GM04503 (cell line): ENCODE results near the gene DTNBP1.

Experiments used
- DNase-seq: peaks from one replicate; pipeline ENCODE4 v3.0.0-alpha.2; 2012; ENCODE audit warnings: low read depth

DTNBP1 gene

DNA sequence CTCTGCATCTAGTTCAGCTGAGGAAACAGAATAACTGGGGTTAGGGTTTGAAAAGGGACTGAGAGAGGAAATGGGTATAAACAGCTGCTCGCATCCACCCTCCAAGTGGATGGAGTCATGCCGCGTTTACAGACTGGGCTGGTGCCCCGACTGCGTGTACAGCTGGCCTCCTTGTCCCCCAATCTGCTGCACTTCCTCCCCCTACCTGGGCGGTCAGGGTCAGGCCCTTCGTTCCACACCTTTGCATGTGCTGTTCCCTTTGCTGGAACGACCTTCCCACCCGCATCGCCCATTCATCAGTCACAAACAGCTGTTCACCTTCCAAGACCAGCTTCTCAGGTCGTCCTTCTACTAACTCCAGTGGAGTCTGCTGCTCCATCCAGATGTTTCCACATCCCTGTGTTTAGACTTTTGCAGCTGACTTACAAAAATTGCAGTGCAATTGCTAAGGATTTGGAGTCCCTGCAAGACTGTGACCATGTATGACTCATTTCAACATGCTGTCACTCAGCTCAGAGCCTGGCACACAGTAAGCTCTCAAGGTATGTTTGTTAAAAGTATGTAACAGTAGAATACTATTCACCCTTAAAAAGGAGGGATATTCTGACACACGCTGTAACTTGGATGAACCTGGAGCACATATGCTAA lies 129.3 kb downstream of the DTNBP1 start:
- no peak for DNase-seq

DNA sequence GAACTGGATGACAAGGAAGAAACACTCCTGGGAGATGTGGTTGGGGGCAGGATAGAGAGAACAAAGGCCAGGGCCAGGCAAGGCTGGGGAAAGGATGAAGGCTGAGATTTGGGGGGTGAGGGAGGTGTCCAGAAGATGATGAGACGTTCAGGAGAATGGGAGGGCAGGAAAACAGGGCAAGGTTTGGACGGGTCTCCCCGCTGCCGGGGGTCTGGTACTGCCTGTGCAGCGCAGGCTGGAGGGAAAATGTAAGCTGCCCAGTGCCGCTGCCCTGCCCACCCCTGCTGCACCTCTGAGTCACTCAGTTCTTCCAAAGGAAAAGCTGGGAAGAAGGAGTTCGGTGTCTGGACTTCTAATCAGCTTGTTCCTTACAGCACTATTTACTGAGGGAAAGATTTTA lies 130.9 kb downstream of the DTNBP1 start:
- DNase-seq: no peak

DNA sequence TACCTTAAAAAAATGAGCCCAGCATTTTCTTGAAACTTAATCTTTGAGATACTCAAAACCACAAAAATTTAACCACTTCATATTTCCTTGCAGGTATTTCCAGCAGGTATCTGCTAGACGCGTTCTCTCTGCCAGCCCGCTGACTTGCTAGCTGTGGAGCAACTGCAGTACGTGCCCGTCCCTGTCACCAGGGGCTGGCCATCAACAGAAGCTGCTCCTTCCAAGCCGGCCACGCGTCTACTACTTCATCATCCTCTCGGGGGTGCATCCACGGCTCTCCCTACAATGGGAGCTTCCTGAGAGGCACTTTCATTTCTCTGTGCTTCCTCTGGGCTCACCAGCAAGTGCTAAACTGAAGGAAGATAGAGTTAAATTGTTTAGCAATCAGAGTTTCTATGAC lies 132.4 kb downstream of the DTNBP1 start:
- DNase-seq: no peak

DNA sequence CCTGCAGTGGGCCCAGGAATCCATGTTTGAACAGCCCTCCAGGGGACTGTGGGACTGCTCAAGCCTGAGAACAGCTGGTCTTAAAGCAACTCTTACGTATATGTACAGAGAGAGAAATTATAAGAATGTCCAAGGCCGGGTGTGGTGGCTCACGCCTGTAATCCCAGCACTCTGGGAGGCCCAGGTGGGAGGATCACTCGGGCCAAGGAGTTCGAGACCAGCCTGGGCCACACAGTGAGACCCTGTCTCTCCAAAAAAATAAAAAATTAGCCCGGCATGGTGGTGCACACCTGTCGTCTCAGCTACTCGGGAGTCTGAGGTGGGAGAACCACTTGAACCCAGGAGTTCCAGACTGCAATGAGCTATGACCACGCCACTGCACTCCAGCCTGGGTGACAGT lies 134.0 kb downstream of the DTNBP1 start:
- DNase-seq: no peak

DNA sequence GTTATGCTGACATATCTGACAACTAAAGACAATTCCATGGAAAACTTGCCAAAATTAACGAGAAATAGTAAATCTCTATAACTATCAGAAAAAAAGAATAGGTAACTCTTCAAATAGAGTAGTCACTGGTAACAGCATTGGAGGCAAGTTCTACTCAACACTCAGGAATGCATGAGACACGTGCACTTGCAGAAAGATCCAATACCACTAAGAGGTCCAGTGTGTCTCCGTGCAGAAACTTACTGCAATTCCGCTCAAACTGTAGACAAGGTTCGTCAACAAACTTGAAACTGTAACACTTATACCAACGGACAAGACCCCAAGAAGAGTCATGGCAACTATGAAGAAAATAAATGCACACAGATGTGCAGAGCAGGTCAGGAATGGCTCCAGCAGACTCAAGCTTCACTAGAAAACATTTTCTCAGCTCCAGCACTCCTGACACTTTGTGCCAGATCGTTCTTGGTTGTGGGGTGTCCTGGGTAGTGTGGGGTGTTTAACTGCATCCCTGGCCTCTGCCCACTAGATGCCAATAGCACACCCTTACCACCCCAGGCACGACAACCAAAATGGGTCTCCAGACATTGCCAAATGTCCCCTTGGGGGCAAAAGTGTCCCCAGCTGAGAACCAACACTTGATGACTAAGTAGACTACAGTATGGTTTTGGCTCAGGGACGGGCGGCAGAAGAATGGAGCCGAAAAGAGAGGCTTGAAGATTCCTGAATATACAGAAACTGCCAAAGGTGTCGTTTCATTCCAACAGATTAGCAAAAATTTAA lies 134.8 kb downstream of the DTNBP1 start:
- DNase-seq: no peak

DNA sequence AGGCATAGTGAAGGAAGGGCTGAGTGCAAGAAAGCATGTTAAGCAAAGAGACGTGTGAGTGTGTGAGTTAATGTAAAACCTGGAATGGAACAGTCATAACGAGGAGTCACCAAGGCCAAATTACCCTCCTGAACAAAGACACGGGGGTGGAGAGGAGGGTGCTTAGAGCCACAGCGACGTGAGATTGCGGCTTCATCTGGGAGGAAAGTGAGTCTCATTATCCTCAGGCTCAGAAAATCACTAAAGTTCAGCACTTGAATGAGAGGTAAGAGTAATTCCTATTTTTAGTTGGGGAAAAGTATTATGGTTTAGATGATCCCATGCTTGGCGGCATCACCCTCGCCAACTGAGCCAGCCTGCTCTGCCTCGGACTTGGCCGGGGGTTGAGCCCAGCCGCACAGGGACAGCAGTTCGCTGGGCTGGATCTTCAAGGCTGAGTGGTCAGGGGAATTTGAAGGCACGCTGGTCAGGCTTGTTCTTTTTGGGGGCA lies 136.6 kb downstream of the DTNBP1 start:
- DNase-seq: no peak

DNA sequence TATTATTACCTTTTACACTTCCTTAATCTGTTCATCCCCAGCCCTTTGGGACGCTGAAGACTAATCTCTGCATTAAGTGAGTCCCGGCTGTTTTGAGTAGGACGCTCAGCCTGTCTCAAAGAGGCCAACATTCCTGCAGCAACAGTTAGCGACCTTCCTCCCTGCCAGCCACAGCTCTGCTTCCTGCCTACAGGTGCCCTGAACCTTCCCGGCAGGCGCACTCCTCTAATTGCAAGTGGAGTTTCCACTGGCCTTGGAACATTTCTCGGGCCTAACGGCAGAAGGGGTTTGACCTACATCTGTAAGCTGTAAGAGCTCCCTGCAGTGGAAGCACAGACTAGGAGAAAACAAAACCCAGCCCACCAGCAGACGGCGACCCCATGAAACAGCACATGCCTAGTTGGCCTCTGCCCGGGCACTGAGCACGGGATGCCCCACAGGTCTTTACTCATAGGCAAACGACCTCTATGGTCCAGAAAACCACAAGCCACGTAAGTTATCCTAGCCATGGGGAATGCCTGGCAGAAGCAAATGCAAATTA lies 137.9 kb downstream of the DTNBP1 start:
- no peak for DNase-seq

DNA sequence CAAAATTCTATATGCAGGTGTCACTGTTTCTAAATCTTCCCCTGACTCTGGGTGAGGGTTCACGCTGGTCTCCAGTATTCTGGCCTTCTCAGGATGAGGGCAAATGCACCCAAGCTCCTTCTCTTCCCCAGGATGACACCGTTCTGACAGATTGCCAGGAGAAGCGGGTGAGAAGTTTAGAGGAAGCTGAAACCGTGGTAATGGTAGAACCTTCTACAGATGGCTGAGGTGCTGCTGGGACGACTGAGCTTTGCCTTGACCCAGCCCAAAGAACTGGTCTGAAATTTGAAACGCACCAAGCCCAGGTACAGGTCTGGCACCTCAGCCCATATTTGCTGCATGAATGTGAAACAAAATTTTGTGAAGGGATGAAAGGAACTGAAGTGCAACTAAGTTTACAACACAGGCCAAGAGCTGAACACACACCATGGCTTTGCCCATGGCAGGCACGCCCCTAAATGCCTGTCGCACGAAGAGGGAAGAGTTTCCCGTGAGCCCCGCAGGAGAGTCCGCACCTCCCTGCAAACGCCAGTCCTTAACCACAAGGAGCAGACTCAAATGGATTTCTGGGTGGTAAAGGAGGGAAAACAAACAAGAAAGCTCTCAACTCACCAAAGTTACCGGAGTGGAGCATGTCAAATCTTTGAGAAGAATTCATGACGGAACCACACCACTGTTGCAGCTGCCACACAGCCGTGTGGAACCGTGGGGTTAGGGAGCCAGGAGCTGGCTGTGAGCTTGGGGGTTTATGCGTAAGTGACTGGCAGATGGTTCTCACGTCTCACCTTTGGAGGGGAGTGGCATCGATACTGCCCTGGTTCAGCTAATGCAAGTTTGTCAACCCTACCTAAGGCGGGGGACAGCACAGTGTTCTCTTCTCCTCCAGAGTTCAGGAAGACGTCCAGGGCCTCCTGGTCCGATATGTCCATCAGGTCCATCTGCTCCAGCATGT lies 138.9 kb downstream of the DTNBP1 start:
- no peak for DNase-seq

DNA sequence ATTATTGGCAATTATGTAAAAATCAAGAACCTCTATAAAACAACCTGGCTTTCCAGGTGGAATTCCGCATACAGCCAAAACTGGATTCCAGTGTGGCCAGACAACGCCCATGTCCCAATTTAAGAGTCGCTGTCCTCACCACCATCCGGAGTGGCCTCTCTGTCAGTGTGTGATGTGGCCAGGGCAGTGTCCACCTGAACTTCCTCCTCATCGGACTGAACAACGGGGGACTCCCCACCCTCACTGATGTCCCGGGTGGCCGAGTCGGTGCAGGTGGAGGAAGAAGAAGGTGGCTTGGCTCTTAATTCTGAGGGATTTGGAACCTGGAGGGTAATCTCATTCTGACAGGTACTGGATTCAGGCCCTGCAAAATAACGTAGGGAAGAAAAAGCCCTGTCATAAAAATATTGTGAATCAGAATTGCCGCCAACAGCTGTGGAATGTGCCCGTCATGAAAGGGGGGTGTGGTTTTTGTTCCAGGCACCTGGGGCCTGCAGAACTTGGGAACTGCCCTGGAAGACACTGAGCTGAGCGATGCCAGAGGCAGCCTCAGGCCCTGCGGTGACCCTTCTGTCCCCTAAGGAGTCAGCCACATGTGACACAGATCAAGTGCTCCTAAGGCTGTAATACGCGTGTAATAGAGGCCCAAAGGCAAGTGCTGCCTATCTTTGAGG lies 139.8 kb downstream of the DTNBP1 start:
- DNase-seq: no peak

DNA sequence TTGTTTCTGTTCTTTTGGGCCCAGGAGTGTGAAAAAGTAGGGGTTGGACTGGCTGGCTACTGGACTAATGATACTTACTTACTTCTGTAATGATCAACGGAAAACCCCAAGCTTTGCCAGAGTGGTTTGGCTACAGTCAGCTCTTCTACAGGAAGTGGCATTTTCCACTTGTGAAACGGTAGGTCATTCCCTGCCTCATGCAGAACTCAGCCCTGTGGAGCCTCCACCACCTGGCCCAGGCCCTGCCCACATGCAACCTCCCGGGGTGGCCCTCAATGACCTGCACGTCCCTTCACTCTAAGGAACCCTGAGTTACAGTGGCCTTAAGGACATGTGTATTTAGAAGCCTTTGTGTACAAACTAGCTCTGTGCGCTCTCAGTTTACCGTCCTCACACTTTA lies 140.4 kb downstream of the DTNBP1 start:
- DNase-seq: no peak

DNA sequence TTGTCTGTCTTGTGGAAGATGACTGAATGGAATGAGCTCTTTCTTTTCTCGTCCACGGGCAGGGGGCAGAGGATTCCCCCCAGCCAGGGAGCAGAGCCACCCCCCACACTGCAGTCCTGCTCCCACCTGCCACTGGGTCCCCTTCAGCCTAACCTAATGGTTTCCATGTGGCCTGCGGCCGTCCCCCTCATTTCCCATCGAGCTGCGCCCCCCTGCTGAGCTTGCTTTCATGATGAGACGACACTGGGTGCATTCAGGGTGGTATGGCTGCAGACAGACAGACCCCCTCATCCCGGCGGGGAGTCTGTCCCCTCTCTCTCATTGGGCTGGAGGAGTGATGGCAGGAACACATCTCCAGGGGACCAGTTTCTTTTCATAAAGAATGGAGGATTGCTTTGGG lies 140.8 kb downstream of the DTNBP1 start:
- DNase-seq: no peak

DNA sequence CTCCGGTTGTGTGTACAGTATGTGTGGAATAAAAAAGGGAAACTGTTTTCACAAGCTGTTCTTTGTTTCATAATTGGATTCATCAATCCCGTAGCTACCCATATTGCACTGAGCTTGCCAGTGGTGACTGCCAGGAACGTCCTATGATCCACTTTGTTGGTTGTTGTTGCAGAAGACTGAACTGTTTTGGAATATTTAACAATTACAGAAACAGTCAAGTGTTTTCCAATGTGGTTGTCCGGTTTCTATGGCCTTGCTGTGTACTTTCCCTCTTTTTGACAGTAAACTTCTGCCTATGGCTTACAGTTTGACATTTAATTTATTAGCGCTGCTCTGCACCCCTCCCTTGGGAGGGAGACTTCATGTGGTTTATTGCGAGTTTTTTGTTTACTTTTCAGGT lies 141.2 kb downstream of the DTNBP1 start:
- no peak for DNase-seq

DNA sequence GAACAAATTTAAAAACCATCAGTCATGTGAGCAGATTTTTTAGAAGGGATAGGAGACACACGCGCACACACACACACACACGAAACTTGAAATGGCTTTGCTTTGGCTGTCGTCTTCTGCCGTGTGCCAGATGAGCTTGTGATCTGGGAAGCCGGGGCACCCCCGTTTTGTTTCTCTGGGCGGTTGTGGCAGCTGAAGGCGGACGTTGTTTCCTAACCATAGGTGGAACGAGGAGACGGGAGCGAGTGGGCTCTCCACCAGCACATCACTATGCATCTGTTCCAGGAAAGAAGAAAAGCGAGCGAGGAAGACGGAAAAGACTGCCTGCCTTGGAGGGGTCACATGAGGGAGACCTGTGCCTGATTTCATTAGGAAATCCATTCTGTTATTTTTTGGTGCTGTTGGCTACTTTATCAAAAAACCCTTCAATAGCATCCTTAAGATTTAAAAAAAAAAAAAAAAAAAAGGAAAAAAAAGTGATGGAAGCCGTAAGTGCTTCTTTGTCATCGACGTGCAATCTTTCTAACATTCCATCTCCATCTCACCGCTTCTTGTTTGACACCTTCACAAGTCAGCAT lies 142.1 kb downstream of the DTNBP1 start:
- no peak for DNase-seq

DNA sequence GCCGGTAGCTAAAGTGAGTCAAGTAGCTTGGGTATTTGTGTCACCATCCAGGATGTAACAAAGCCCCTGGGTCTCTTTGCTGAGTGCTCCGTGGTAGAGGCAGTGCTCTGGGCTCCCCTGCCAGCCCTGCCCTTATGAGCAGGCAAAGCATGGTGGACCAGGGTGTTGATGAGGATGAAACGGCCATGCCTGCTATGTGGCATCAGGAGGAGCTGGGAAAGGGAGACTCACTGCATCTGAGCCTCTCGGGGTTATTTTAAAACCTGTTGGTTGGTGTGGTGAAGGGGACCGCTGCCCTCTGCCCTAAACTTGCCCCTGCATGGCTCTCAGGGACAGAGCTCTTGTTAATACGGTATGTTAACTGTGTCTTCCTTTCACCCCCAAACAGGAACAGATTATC lies 143.1 kb downstream of the DTNBP1 start:
- no peak for DNase-seq

DNA sequence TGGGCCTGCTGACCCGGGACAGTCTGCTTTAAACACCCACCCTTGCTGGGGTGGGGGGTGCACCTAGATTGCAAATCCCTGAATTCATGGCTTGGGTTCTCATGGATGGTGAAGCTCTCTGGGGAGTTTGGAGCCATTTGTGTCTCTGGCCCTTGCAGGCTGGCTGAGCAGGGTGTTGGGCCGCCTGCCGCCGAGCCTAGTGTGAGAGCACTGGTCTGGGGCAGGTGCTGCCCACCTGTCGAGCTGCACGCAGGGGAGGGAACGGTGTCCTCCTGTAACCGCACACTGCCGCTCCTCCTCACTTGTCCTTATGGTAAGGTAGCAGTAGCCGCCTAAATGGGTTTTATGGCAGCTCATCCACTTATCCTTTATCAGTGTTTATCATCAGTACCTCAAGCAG lies 143.9 kb downstream of the DTNBP1 start:
- no peak for DNase-seq

DNA sequence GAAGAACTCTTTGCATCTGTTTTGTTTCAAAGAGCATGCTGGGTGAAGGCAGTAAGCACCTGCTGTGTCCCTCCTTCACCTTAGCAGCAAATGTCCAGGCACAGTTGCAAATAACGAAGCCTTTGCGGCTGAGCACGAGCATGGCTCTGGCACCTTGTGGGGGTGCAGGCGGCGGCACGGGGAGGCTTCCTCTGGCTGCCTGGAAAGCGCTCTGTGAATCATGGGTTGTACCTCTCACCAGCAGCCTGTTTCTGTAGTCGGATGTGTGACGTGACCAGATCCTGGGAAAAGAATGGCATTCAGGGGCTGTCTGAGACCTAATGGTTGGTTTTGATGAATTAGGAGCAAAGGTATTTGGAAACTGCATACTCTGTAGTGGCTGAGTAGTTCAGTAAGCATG lies 144.8 kb downstream of the DTNBP1 start:
- no peak for DNase-seq

DNA sequence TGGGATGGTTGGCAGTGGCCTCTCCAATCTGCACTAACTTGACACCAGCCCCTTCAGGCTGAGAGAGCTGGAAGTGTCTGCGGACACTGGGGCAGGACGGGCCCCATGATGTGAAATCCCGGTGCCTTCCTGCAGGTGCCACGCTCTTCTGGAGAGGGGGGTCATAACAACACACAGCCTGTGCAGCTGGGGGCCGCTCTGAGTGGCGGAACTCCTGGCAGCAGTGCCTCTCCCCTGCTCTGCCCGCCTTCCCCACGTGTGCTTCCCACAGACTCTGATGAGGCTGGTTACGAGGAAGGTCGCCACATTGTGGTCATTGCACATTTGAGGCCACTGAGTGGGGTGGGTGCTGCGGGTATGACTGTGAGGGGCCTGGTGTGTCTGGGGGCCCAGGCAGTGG lies 145.2 kb downstream of the DTNBP1 start:
- no peak for DNase-seq

DNA sequence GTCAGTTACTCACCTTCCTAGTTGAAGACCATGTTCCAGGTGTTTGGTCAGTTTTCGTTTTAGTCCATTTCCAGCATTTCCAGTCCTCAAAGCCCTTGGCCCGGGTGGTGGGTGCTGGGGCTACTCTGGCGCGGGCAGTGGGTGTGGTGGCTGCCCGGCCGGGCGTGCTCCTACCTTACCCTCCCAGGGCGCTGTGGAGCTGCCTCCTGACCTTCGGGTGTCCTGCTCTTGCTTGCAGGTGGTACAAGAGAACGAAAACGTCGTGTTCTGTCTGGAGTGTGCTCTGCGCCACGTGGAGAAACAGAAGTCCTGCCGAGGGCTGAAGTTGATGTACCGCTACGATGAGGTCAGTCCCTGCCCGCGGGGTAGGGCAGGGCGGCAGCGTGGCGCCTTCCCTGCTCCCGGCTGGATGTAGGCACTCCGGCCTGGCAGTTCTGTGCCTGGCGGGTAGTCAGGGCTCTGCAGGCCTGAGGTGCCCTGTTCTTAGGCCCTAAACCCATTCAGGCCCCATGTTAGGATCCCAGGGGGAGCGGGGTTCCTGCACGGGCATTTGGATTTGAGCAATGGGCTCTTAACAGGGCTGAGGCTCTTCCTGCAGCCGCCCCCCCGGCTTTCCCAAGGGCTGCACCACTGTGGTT lies 145.8 kb downstream of the DTNBP1 start:
- no peak for DNase-seq

DNA sequence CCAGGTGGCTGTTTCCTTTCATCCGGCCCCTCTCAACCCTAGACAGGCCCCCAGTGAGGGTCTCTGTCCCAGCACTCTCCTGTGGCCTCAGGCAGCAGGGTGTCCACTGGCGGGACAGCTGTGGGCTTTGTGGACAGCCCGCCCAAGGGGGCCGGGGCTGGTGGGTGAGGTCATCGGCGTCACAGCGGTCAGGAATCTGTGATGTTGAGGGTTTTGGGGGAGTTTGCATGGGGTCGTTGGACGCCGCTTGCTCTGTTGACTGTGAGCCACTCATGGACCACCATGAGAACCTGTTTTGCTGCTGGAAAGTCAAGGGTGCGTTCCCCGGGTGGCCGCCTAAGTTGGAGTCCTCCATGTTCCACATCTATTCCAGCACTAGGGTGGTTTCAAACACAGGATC lies 146.4 kb downstream of the DTNBP1 start:
- no peak for DNase-seq

DNA sequence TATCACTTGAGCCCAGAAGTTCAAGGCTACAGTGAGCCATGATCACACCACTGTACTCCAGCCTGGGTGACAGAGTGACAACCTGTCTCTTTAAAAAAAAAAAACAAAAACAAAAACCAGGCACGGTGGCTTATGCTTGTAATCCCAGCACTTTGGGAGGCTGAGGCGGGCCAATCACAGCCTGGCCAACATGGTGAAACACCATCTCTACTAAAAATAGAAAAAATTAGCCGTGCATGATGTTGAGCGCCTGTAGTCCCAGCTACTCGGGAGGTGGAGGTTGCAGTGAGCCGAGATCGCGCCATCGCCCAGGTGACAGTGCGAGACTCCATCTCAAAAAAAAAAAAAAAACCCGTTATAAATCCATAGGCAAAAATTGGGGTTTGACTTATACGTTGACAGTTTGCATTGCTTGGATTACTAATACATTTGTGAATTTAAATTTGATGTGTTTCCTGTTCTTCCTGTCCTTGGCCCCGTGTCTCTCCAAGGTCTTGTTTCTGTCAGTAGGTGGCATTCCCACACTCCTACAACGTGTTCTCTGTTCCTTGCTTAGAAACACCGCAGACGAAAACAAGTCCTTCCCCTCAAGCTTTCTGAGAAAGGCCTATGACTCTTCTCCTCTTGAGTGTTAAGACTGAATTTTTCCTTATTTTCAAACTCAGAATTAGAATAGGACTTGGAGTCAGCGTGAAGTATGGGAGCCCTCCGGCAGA lies 147.0 kb downstream of the DTNBP1 start:
- DNase-seq: no peak
